GM19467 (cell line): ENCODE data around the gene TMEM222.
"Not testable (repeated sequence)": the region's sequence is repeated elsewhere in the genome, so short reads cannot be mapped to it uniquely, and the experiment has no call there.

Source experiments
- ATAC-seq: cut with Tn5 transposase; IDR thresholded peaks from one replicate; pipeline ENCODE4 v1.9.1; 2021; ENCODE audit warnings: mild to moderate bottlenecking, moderate library complexity; ENCODE audit not compliant: unreplicated experiment

Gene TMEM222

DNA sequence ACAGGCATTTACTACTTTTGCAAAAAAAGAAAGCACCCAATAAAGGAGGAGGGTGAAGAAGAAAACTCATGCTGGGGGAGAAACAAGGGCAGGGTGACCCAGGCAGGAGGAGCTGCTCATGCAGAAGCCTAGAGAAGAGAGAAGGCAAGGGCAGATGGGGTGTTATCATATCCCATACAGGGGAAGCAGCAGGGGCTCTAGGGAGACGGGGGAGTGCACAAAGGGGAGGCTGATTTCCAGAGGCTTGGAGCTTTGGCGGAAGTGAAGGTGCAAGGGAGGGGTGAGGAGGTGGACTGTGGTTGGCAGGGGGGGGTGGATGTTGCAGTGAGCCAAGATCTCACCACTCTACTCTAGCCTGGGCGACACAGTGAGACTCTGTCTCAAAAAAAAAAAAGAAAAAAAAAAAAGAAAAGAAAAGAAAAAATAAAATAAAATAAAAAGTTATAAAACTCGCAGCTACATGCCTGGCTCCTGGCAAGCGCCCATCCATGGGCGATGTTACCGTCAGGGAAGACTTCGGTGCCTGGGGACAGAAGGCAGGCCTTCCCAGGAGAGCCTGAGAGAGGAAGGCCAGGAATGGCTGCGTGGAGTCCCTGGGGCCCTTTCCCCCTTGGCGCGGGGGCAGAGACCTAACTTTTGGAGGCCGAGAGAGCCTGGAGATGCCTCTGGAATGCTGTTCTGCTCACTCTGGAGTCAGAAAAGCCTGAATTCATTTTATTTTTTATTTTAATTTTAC lies 56.0 kb downstream of the TMEM222 start:
- no peak for ATAC-seq

DNA sequence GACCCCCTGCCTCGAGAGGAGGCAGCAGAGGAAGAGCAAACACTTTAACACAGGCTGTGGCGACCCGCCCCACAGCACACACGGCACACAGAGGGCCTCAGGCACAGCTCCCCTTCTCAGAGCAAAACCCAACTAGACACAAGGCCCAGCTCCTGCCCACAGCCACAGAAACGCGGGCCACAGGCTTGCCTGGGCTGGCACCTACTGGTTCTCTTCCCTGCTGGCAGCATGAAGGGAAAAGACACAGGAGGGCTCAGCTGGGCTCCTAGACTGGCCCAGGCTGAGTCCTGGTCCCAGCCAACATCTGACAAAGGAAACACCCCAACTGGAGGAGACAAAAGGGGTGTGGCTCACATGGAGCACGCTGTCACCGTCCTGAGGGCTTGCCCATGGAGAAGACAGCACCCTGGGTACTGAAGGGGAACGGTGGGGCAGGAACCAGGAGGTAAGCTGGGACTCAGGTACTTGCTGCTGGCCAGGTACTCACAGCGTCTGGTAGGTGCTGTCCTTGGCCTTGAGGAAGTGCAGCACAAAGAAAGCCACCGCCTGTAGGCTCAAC lies 57.7 kb downstream of the TMEM222 start:
- no peak for ATAC-seq

DNA sequence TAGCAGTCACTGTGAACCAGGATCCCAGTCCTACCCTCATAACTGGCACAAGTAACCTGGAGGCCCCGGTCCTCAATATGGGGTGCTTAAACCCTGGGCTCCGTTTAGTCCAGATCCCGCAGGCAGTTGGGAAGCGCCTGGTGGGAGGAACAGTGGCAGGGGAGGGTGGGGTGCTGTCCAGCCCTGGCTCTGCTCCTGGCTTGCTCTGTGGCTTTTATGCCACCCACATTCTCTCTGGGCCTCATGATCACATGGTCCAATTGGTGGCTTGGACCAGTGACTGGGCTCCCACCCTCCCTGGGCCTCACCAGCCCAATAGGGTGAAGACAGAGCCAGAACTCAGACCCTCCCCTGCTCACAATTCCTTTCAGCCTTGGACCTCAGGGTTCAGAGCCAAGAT lies 58.3 kb downstream of the TMEM222 start:
- no peak for ATAC-seq

DNA sequence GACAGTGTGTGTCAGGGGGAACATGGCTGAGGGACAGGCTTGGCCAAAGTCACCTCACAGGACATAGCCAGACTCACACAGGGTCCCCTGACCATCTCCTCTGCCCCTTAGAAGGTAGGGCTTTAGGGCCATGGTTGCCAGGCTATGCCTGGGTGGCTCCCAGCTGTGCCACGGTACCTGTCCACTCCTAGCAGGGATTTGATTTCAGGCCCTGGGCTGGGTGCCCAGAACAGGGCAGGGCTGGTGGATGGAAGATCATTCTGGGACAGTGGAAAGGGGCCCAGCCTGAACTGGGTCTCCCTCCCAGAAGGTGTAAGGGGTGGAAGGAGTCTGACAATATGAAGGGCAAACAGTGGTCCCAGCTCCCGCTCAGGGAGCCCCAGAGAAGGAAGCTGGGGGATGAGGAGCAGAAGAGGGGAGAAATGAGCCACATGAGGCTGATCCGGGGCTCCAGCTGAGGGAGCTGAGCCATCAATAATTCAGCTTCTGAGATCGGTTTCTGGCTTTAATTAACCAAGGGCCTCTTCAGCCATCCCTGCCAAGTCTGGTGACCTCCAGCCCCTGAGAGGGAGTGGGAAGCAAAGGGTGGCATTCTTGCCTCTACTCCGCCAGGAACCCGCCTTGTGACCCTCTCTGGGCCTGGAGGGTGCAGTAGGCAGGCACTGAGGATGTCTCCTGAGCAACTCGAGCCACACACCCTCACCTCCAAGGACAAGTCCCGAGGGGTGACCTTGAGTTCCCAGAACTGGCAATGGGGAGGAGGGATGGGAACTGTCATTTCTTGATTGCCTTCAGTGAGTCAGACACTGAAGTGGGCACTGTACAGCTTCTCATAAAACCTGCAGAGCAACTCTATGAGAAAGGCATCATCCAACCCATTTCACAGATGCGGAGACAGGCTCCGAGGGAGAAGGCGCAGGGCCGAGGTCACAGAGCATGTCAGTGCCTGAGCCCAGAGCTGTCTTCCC lies 59.1 kb downstream of the TMEM222 start:
- no peak for ATAC-seq

DNA sequence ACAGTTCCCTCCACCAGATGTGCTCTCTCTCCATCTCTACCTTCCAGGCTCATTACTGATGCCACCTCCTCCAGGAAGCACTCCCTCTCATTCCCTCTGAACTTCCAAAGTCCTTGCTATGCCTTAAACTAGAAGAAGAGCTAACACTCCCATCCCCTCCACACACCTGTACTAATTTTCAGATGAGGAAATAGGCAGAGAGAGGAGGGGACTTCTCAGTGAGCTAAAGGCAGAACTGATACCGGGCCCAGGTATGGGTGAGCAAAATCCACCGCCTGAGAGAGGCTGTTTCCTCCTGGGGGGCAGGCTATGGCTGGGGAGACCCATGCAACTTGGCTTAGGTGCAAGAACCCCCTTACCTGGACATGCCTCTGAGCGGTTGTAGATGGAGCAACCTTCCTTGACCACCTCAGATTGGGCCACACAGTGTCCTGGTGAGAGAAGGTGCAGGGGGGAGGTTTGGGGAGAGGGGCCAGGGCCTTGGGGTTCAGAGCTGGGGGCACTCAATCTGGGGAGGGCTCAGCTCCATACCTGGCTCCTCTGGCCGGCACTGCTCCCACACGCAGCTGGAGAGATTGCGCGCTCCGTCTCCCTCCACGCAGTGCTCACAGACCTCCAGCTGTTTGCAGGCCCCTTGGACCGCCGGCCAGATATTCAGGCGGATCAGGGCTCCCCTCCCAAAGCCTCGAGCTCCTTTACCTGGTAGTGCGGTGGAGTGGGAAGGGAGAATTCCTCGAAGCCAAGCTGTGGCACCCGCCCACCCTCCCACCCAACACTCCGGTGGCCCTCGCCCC lies 60.2 kb downstream of the TMEM222 start:
- ATAC-seq, result no peak

DNA sequence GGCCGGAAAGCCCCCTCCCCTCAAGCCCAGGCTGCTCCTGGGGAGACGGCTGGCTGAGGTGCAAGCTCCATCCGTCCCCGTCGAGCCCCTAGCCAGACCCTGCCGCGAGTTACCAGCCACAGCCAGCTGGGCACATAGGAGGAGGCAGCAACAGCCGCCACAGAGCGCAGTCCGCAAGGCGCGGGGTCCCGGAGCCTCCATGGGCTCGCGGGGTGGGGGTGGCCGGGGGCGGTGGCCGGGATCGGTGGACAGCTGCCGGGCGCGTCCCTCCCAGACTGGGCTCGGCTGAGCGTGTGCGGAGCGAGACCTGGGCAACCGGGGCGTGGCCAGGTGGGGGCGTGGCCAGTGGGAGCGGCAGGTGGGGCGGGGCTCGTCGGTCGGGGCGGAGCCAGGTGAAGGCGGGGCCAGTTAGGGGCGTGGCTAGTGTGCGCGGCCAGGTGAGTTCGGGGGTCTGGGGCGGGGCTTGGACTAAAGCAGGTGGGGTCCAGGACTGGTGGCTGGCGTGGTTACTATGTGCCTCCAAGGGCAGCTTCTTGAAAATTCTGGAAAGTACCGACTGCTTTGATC lies 61.2 kb downstream of the TMEM222 start, which contains the start of gene CD164L2:
Gene CD164L2, minus strand, starts transcription at position 295 of the 567 bp plus-strand sequence. Its CDS starts 94 bp downstream, at position 201.
- ATAC-seq, result no peak

DNA sequence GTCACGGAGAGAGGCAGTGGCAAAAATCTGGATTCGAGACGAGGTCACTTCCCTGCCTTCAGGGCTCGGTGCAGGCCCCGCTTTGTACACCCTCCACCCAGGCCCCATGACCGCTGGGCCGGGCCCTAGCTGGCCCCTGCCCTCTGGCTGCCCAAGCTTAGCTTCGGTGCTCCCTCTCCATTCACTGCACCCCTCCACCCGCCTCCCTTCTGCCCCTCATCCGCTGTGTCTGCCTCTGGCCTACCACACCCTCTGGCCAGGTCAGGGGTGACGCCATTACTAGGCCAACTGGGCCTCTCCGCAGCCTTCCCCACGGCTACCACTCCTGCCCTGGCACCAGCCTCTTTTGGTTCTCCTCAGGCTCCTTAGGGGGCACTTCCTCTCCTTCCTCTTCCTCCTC lies 61.7 kb downstream of the TMEM222 start:
- ATAC-seq, result no peak

DNA sequence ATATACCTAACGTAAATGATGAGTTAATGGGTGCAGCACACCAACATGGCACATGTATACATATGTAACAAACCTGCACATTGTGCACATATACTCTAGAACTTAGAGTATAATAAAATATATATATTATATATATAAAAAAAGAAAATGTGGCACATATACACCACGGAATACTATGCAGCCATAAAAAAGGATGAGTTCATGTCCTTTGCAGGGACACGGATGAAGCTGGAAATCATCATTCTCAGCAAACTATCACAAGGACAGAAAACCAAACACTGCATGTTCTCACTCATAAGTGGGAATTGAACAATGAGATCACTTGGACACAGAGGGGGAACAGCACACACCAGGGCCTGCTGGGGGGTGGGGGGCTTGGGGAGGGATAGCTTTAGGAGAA lies 62.8 kb downstream of the TMEM222 start:
- ATAC-seq, result not testable (repeated sequence)
